Measurements from ENCODE around the gene VPS13C. TPM values are rescaled to one million over a fixed set of nuclear protein-coding genes. Genes with fewer than 3 reads are reported as not detected.

VPS13C gene
- total RNA-seq, 1 donor, result 79.8 TPM

- H3K4me3 ChIP-seq (ENCODE audit: low read depth, low read length), result no peak overlapping the region
- DNase-seq (ENCODE audit: low read depth), result no peak
- peak; percentile 12 for TF ChIP-seq CTCF (IDR thresholded peaks at IDR 0.05; ENCODE audit: insufficient read depth, low read length)
These were observed 204.0 kb downstream of the VPS13C start for GRCh38 chr15:61856295-61856694.

- no peak overlapping the region for H3K4me3 ChIP-seq (ENCODE audit: low read depth, low read length)
- TF ChIP-seq CTCF (IDR thresholded peaks at IDR 0.05; ENCODE audit: insufficient read depth, low read length), result no peak
- DNase-seq (ENCODE audit: low read depth), result no peak
These were observed 207.1 kb downstream of the VPS13C start for GRCh38 chr15:61853195-61853594.

GRCh38 chr15:61851955-61852354 is 208.3 kb downstream of the VPS13C start:
- no peak for TF ChIP-seq CTCF (IDR thresholded peaks at IDR 0.05; ENCODE audit: insufficient read depth, low read length)
- H3K4me3 ChIP-seq (ENCODE audit: low read depth, low read length), result no peak overlapping the region
- no peak for DNase-seq (ENCODE audit: low read depth)

GRCh38 chr15:61849447-61849846 is 210.8 kb downstream of the VPS13C start:
- no peak overlapping the region for H3K4me3 ChIP-seq (ENCODE audit: low read depth, low read length)
- no peak for TF ChIP-seq CTCF (IDR thresholded peaks at IDR 0.05; ENCODE audit: insufficient read depth, low read length)
- no peak for DNase-seq (ENCODE audit: low read depth)

GRCh38 chr15:61841466-61841865 is 218.8 kb downstream of the VPS13C start:
- TF ChIP-seq CTCF (IDR thresholded peaks at IDR 0.05; ENCODE audit: insufficient read depth, low read length), result no peak
- no peak overlapping the region for H3K4me3 ChIP-seq (ENCODE audit: low read depth, low read length)
- DNase-seq (ENCODE audit: low read depth), result no peak

GRCh38 chr15:61840090-61840489 is 220.2 kb downstream of the VPS13C start:
- no peak overlapping the region for H3K4me3 ChIP-seq (ENCODE audit: low read depth, low read length)
- TF ChIP-seq CTCF (IDR thresholded peaks at IDR 0.05; ENCODE audit: insufficient read depth, low read length), result no peak
- no peak for DNase-seq (ENCODE audit: low read depth)

- H3K4me3 ChIP-seq (ENCODE audit: low read depth, low read length), result no peak overlapping the region
- peak; percentile 25 for DNase-seq (ENCODE audit: low read depth)
- TF ChIP-seq CTCF (IDR thresholded peaks at IDR 0.05; ENCODE audit: insufficient read depth, low read length), result no peak
These were observed 220.7 kb downstream of the VPS13C start for GRCh38 chr15:61839546-61839945.

Data from fibroblast of the aortic adventitia (primary cell).